Measurements from ENCODE around the gene FARP1.

Gene FARP1

GRCh38 chr13:98143157-98143553, 261 bp downstream of the FARP1 start:
- TF ChIP-seq FOXP2 (optimal IDR thresholded peaks at IDR 0.05; ENCODE audit: borderline replicate concordance, extremely low read depth, extremely low read length, insufficient read depth) = no peak
- TF ChIP-seq POLR2AphosphoS5 (IDR thresholded peaks at IDR 0.05; ENCODE audit: low read depth, low read length) = no peak
- no peak for TF ChIP-seq SIN3A (IDR thresholded peaks at IDR 0.05; ENCODE audit: borderline replicate concordance, insufficient read depth, low read length)
- TF ChIP-seq TAF1 (IDR thresholded peaks at IDR 0.05; ENCODE audit: borderline replicate concordance, insufficient read depth, low read length) = no peak
- TF ChIP-seq, protein P1, sequence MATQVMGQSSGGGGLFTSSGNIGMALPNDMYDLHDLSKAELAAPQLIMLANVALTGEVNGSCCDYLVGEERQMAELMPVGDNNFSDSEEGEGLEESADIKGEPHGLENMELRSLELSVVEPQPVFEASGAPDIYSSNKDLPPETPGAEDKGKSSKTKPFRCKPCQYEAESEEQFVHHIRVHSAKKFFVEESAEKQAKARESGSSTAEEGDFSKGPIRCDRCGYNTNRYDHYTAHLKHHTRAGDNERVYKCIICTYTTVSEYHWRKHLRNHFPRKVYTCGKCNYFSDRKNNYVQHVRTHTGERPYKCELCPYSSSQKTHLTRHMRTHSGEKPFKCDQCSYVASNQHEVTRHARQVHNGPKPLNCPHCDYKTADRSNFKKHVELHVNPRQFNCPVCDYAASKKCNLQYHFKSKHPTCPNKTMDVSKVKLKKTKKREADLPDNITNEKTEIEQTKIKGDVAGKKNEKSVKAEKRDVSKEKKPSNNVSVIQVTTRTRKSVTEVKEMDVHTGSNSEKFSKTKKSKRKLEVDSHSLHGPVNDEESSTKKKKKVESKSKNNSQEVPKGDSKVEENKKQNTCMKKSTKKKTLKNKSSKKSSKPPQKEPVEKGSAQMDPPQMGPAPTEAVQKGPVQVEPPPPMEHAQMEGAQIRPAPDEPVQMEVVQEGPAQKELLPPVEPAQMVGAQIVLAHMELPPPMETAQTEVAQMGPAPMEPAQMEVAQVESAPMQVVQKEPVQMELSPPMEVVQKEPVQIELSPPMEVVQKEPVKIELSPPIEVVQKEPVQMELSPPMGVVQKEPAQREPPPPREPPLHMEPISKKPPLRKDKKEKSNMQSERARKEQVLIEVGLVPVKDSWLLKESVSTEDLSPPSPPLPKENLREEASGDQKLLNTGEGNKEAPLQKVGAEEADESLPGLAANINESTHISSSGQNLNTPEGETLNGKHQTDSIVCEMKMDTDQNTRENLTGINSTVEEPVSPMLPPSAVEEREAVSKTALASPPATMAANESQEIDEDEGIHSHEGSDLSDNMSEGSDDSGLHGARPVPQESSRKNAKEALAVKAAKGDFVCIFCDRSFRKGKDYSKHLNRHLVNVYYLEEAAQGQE (IDR thresholded peaks at IDR 0.05; ENCODE audit: insufficient read depth in 1 of 2, low read depth in 2 of 2, low read length in 2 of 2) = no peak

DNA sequence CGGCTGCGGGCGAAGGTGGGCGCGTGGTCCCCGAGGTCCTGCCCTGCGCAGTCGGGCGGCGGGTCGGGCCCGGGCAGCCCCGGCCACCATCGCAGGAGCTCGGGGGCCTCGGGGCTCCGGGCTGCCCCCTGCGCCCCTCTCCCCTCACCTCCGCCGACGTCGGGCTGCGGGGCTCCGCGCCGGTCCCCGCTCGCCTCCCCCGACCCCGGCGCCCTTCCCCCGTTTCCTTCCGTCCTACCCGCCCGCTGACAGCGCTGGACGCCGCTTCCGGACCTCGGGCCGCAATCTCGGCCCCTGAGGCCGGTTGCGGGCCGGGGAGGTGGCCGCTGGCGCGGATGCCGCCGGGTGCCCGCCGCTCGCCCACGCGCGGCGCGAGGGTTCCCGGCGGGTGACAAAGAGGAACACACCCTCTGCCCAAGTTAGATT, 720 bp downstream of the FARP1 start:
- no peak for TF ChIP-seq FOXP2 (optimal IDR thresholded peaks at IDR 0.05; ENCODE audit: borderline replicate concordance, extremely low read depth, extremely low read length, insufficient read depth)
- TF ChIP-seq, protein P1 (IDR thresholded peaks at IDR 0.05; ENCODE audit: insufficient read depth in 1 of 2, low read depth in 2 of 2, low read length in 2 of 2) = no peak
- no peak for TF ChIP-seq SIN3A (IDR thresholded peaks at IDR 0.05; ENCODE audit: borderline replicate concordance, insufficient read depth, low read length)
- no peak for TF ChIP-seq TAF1 (IDR thresholded peaks at IDR 0.05; ENCODE audit: borderline replicate concordance, insufficient read depth, low read length)
- no peak for TF ChIP-seq POLR2AphosphoS5 (IDR thresholded peaks at IDR 0.05; ENCODE audit: low read depth, low read length)

DNA sequence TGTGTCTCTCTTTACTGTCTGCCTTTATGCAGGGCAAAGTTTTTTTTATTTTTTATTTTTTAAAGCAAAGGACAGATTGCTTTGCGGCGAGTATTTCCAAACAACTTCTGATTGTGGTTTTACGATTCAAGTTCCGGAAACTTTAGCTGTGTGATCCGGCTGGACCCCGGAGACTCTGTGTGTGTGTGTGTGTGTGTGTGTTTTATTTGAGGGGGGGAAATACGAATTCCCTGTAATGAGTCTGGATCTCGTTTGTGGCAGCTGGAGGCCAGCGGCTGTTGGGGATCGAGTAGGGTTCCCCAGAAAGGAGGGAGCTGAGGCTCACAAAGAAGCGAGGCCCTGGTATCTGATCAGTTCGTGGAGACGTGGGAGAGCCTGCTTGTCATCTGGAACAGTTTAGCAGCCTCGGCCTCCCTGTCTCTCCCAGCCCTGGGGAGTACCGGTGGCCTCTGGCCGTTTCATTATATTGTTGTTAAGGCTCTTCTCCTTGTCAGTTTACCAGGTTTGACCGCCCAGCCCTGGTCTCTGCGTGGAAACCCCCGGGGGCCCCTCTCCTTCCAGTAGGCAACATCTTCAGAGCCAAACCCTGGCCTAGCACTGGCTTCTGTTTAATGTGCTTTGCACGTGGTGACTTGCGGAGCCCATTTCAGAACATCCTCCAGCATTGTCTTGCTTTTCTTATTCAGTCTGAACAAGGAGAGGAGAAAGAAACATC, 1.3 kb downstream of the FARP1 start:
- TF ChIP-seq SIN3A (IDR thresholded peaks at IDR 0.05; ENCODE audit: borderline replicate concordance, insufficient read depth, low read length) (no peak; the same call in 1 of the 2 replicates), POLR2AphosphoS5 (IDR thresholded peaks at IDR 0.05; ENCODE audit: low read depth, low read length) (no peak), TAF1 (IDR thresholded peaks at IDR 0.05; ENCODE audit: borderline replicate concordance, insufficient read depth, low read length) (no peak), FOXP2 (optimal IDR thresholded peaks at IDR 0.05; ENCODE audit: borderline replicate concordance, extremely low read depth, extremely low read length, insufficient read depth) (no peak)
- TF ChIP-seq, protein P1 (IDR thresholded peaks at IDR 0.05; ENCODE audit: insufficient read depth in 1 of 2, low read depth in 2 of 2, low read length in 2 of 2) = no peak

DNA sequence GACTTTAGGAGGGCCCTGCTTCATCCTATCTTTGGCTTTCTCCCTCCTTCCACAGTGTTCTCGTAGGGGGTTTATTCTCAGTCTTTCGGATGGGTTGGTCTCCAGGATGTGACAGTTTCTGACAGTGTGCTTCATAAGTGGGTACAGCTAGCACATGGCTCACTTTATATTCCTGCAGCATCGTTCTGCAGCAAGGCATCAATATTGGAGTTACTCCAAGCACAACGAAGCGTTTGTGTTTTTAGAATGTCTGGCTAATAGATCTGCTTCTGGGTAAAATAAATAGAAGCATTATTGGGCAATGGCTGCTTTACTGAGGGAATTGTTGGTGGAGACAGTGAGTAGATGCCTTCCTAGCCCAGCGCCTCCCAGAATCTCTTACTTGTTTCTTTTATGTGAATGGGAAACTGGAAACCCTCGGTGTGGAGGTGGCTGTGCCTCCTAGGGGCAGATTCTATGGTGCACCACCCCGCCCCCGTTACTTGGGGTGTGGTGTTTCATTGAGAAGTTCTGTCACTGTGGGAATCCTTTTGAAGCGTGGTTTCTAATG, 2.0 kb downstream of the FARP1 start:
- TF ChIP-seq SIN3A (IDR thresholded peaks at IDR 0.05; ENCODE audit: borderline replicate concordance, insufficient read depth, low read length) = peak; percentile 35; the same call in 1 of the 2 replicates
- no peak for TF ChIP-seq TAF1 (IDR thresholded peaks at IDR 0.05; ENCODE audit: borderline replicate concordance, insufficient read depth, low read length)
- TF ChIP-seq POLR2AphosphoS5 (IDR thresholded peaks at IDR 0.05; ENCODE audit: low read depth, low read length) = peak; percentile 33; the same call in 1 of the 2 replicates
- TF ChIP-seq, protein P1 (IDR thresholded peaks at IDR 0.05; ENCODE audit: insufficient read depth in 1 of 2, low read depth in 2 of 2, low read length in 2 of 2) = no peak

All from PFSK-1 (cell line).